Adipocyte (in vitro differentiated cells): ENCODE results near the gene CRYL1.

Source experiments
- DNase-seq: peaks from one replicate; pipeline ENCODE4 v3.0.0-alpha.2; 2015; ENCODE audit warnings: low read depth
- H3K27me3 ChIP-seq: replicated peaks from 2 replicates; pipeline ENCODE4 v1.7.0; 2013; ENCODE audit warnings: mild to moderate bottlenecking, low read length, moderate library complexity; ENCODE audit not compliant: control insufficient read depth, insufficient read depth
- H3K36me3 ChIP-seq: 2 replicates; pipeline ENCODE4 v1.7.0; 2013; ENCODE audit warnings: low read length, mild to moderate bottlenecking, moderate library complexity; ENCODE audit not compliant: control insufficient read depth, insufficient read depth, severe bottlenecking
- H3K4me1 ChIP-seq: 2 replicates; pipeline ENCODE4 v1.7.0; 2013; ENCODE audit warnings: mild to moderate bottlenecking, low read length, moderate library complexity; ENCODE audit not compliant: control insufficient read depth, insufficient read depth
- H3K4me3 ChIP-seq: 2 replicates; pipeline ENCODE4 v1.7.0; 2013; ENCODE audit warnings: mild to moderate bottlenecking, low read length, moderate library complexity
- H3K9ac ChIP-seq: 2 replicates; pipeline ENCODE4 v1.7.0; 2013; ENCODE audit warnings: mild to moderate bottlenecking, low read length, moderate library complexity
- H3K9me3 ChIP-seq: 2 replicates; pipeline ENCODE4 v1.7.0; 2013; ENCODE audit warnings: mild to moderate bottlenecking, low read length, moderate library complexity; ENCODE audit not compliant: control insufficient read depth

The CRYL1 gene

GRCh38 chr13:20415694-20416107 is 110.0 kb downstream of the CRYL1 start:
- Histone ChIP-seq H3K36me3 (no peaks in the 10 kb centered on the region), H3K4me1 (peaks cover 15% of the 10 kb centered on the region), H3K27me3 (no peaks in the 10 kb centered on the region), H3K4me3 (no peak overlapping the region), H3K9ac (no peak overlapping the region), H3K9me3 (no peaks in the 10 kb centered on the region)
- no peak for DNase-seq

- H3K27me3 ChIP-seq, result no peaks in the 10 kb centered on the region
- H3K9ac ChIP-seq, result no peak overlapping the region
- no peaks in the 10 kb centered on the region for H3K9me3 ChIP-seq
Measured at GRCh38 chr13:20415306-20415679, 110.4 kb downstream of the CRYL1 start.

DNA sequence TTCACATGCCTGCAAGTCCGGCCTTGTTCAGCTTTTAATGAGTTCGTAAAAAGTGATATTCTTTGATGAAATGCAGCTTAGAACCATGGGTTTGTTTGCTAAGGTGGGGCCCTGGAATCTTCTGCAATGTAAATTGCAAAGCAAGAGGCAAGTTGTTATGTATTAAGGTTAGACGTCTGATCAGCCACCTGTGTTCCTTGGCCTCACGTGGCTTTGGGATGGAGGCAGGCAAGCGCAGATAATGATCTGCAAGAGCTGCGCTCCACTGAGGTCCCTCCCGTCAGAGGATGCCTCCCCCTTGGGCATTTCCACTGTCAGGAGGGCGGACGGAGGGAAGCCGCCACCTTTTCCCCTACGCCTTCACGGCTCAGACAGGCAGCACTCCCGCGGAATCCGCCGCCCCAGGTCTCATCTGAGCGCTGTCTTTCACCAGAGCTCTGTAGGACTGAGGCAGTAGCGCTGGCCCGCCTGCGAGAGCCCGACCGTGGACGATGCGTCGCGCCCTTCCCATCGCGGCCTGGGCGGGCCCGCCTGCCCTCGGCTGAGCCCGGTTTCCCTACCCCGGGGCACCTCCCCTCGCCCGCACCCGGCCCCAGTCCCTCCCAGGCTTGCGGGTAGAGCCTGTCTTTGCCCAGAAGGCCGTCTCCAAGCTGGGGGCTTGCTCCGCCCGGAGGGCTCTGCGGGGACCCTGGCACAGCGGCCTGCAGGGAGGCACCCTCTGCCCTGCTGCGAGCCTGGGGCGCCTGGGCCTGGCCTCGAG is 110.9 kb downstream of the CRYL1 start:
- Histone ChIP-seq H3K4me3 (no peak overlapping the region), H3K27me3 (no peaks in the 10 kb centered on the region), H3K4me1 (peaks cover 8% of the 10 kb centered on the region), H3K9ac (no peak overlapping the region), H3K9me3 (no peaks in the 10 kb centered on the region), H3K36me3 (no peaks in the 10 kb centered on the region)
- no peak for DNase-seq

More at GRCh38 chr13:20415306-20415679, 110.4 kb downstream of the CRYL1 start:
- H3K4me1 ChIP-seq, result peaks cover 12% of the 10 kb centered on the region
- no peaks in the 10 kb centered on the region for H3K36me3 ChIP-seq
- H3K4me3 ChIP-seq, result no peak overlapping the region
- DNase-seq, result no peak

- Histone ChIP-seq H3K4me3 (no peak overlapping the region), H3K4me1 (no peaks in the 10 kb centered on the region), H3K9ac (no peak overlapping the region), H3K9me3 (no peaks in the 10 kb centered on the region), H3K27me3 (no peaks in the 10 kb centered on the region), H3K36me3 (no peaks in the 10 kb centered on the region)
- peak; percentile 4 for DNase-seq
Measured at GRCh38 chr13:20412691-20413355, 112.8 kb downstream of the CRYL1 start.

GRCh38 chr13:20411638-20412342 is 113.9 kb downstream of the CRYL1 start:
- Histone ChIP-seq H3K9ac (no peak overlapping the region), H3K36me3 (no peaks in the 10 kb centered on the region), H3K4me1 (no peaks in the 10 kb centered on the region), H3K4me3 (no peak overlapping the region), H3K27me3 (no peaks in the 10 kb centered on the region), H3K9me3 (no peaks in the 10 kb centered on the region)
- DNase-seq, result no peak

DNA sequence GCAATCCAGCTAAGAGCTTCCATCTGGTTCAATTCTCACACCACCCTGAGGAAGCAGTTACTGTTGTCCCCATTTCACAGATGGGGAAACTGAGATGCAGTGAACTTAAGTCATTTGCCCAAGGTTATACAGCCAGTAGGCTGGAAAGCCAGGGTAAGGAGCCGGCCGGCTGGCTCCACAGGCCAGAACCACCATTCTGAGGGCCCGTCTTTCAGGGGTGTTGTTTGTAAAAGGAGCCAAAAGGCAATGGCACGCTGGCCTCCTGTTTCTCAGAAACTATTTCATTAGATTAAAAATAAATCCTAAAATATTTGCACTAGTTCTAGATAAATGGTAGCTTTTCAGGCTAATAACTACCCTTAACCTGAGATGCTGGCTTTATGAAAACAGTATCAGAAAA is 114.9 kb downstream of the CRYL1 start:
- no peaks in the 10 kb centered on the region for H3K4me1 ChIP-seq
- H3K27me3 ChIP-seq, result no peaks in the 10 kb centered on the region
- H3K9ac ChIP-seq, result no peak overlapping the region
- H3K9me3 ChIP-seq, result no peaks in the 10 kb centered on the region
- no peak for DNase-seq
- no peak overlapping the region for H3K4me3 ChIP-seq
- no peaks in the 10 kb centered on the region for H3K36me3 ChIP-seq

GRCh38 chr13:20408181-20408580 is 117.5 kb downstream of the CRYL1 start:
- DNase-seq, result peak; percentile 16
- H3K36me3 ChIP-seq, result no peaks in the 10 kb centered on the region
- H3K9me3 ChIP-seq, result no peaks in the 10 kb centered on the region
- no peak overlapping the region for H3K9ac ChIP-seq
- no peak overlapping the region for H3K4me3 ChIP-seq
- H3K27me3 ChIP-seq, result no peaks in the 10 kb centered on the region
- no peaks in the 10 kb centered on the region for H3K4me1 ChIP-seq

DNA sequence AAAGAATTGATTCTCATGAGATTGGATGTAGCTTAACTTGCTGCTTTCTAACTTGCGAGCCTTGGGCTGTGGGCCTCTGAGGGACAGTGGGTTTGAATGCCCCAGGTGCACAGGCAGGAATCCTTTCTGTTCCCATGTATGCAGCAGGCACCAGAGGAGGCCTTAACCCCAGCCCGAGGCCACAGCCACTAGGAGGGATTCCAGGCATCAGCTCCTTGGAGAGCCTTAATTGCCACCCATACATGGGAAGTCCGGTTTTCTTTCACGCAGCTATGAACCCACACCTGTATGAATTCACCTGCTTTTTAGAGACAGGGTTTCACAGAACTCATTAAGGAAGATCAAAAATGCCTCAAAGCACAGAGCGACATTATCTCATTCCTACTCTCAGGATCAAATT is 117.9 kb downstream of the CRYL1 start:
- no peak overlapping the region for H3K4me3 ChIP-seq
- H3K27me3 ChIP-seq, result no peaks in the 10 kb centered on the region
- H3K9me3 ChIP-seq, result no peaks in the 10 kb centered on the region
- H3K9ac ChIP-seq, result no peak overlapping the region
- no peaks in the 10 kb centered on the region for H3K4me1 ChIP-seq
- no peak for DNase-seq
- H3K36me3 ChIP-seq, result no peaks in the 10 kb centered on the region

DNA sequence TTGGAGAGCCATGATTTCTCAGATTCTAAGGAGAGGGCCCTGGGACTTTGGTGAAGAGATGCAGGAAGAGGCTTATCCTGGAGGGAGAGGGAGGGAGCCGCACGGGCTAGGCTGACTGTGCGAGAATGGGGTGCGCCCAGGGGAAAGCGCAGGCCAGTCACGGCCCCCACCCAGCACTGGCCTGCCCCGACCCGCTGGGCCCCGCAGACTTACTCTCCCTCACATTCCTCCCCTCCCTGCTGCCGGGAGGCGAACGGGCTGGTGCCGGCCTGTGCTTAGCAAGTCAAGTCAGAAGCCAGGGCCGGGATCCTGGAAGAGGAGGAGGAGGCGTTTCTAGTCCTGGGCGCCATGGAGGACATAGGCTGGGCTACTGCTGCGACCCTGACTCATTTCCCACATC is 120.0 kb downstream of the CRYL1 start:
- Histone ChIP-seq H3K4me3 (no peak overlapping the region), H3K27me3 (no peaks in the 10 kb centered on the region), H3K36me3 (no peaks in the 10 kb centered on the region), H3K9me3 (no peaks in the 10 kb centered on the region), H3K4me1 (no peaks in the 10 kb centered on the region), H3K9ac (no peak overlapping the region)
- DNase-seq, result no peak

DNA sequence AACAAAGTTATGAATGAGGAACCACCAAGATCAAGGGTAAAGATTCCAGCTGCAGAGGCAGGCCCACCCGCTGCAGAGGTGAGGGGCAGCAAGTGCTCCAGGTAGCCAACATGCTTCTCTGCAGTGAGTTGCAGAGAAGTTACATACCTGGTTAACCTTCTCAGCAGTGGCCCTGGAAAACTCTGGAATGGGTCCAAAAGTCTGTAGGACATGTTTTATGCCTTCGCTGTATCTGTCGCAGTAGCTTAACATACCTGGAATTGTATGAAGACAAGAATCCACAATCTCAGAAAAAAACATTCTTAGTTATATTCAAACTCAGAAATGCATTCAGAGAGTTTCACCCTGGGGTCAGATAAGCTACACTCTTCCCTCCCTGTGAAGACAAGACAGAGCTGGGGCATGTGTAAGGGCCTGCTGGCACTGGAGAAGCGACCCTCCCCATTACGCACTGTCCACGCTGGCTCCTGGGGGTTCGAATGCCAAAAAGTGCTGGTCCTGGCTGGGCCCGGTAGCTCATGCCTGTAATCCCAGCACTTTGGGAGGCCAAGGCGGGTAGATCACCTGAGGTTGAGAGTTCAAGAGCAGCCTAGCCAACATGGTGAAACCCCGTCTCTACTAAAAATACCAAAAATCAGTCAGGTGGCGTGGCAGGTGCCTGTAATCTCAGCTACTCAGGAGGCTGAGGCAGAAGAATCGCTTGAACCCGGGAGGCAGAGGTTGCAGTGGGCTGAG is 121.0 kb downstream of the CRYL1 start:
- no peaks in the 10 kb centered on the region for H3K9me3 ChIP-seq
- H3K9ac ChIP-seq, result no peak overlapping the region
- no peaks in the 10 kb centered on the region for H3K27me3 ChIP-seq
- DNase-seq, result no peak
- no peaks in the 10 kb centered on the region for H3K4me1 ChIP-seq
- H3K4me3 ChIP-seq, result no peak overlapping the region
- H3K36me3 ChIP-seq, result no peaks in the 10 kb centered on the region

GRCh38 chr13:20403826-20404225 is 121.8 kb downstream of the CRYL1 start:
- no peaks in the 10 kb centered on the region for H3K9me3 ChIP-seq
- no peaks in the 10 kb centered on the region for H3K4me1 ChIP-seq
- H3K27me3 ChIP-seq, result no peaks in the 10 kb centered on the region
- DNase-seq, result no peak
- no peak overlapping the region for H3K9ac ChIP-seq
- H3K4me3 ChIP-seq, result no peak overlapping the region
- H3K36me3 ChIP-seq, result no peaks in the 10 kb centered on the region
